AG08395 (cell line): Measurements from ENCODE around the gene RTEL1.
"Not testable (repeated sequence)": the region's sequence is repeated elsewhere in the genome, so short reads cannot be mapped to it uniquely, and the experiment has no call there.

Experiments used
- DNase-seq: peaks from one replicate; pipeline ENCODE4 v3.0.0; 2012; ENCODE audit warnings: mixed read lengths, low spot score

The RTEL1 gene

GRCh38 chr20:63730189-63730733, 72.1 kb downstream of the RTEL1 start:
- not testable (repeated sequence) for DNase-seq

- DNase-seq = no peak
Measured at GRCh38 chr20:63731410-63731809, 73.3 kb downstream of the RTEL1 start.

GRCh38 chr20:63732118-63733095, 74.3 kb downstream of the RTEL1 start:
- DNase-seq = no peak

GRCh38 chr20:63733117-63733516, 75.0 kb downstream of the RTEL1 start:
- no peak for DNase-seq

GRCh38 chr20:63733579-63734081, 75.5 kb downstream of the RTEL1 start:
- no peak for DNase-seq

- DNase-seq = no peak
Measured at GRCh38 chr20:63734111-63734945, 76.2 kb downstream of the RTEL1 start.

- DNase-seq = no peak
Measured at GRCh38 chr20:63734946-63735858, 77.1 kb downstream of the RTEL1 start.

- DNase-seq = no peak
Measured at GRCh38 chr20:63735859-63736718, 78.0 kb downstream of the RTEL1 start, which contains the start of gene LIME1. Gene LIME1 (plus strand): TSS chr20:63736664. CDS start chr20:63737550, 886 bp downstream.

GRCh38 chr20:63736893-63737694, 79.0 kb downstream of the RTEL1 start:
- no peak for DNase-seq

GRCh38 chr20:63737695-63737944, 79.5 kb downstream of the RTEL1 start:
- DNase-seq = no peak

GRCh38 chr20:63737945-63738686, 80.0 kb downstream of the RTEL1 start:
- no peak for DNase-seq

GRCh38 chr20:63738687-63739129, 80.6 kb downstream of the RTEL1 start:
- DNase-seq = no peak

GRCh38 chr20:63739130-63740069, 81.3 kb downstream of the RTEL1 start, which contains the start of gene SLC2A4RG:
Gene SLC2A4RG (plus strand): TSS chr20:63739776. CDS start chr20:63739913, 137 bp downstream.
- peak; percentile 98 for DNase-seq

- peak; percentile 62 for DNase-seq
Measured at GRCh38 chr20:63740070-63740626, 82.0 kb downstream of the RTEL1 start.

GRCh38 chr20:63740627-63741353, 82.7 kb downstream of the RTEL1 start:
- DNase-seq = peak; percentile 97

- DNase-seq = no peak
Measured at GRCh38 chr20:63741354-63741675, 83.2 kb downstream of the RTEL1 start.
